OCI-LY7 (cell line): ENCODE measurements around the gene FAM193A.

Experiments used
- CTCF ChIP-seq: fragments of 200-600 bp; sonication (generic); conservative IDR thresholded peaks from 2 replicates; pipeline ENCODE4 v1.5.1; 2014; ENCODE audit warnings: mild to moderate bottlenecking, antibody characterized with exemption, low read length, moderate library complexity, mixed read lengths
- EZH2phosphoT487 ChIP-seq: fragments of 200-600 bp; sonication (generic); IDR thresholded peaks from 2 replicates; pipeline ENCODE4 v1.6.1; 2018; ENCODE audit warnings: low read depth, borderline replicate concordance, mild to moderate bottlenecking, mixed run types, antibody characterized with exemption, low read length, moderate library complexity, mixed read lengths

- TF ChIP-seq CTCF (no peak), EZH2phosphoT487 (no peak)
These were observed 219.6 kb downstream of the FAM193A start, which contains the start of gene TNIP2 for GRCh38 chr4:2755821-2756690.
